ENCODE measurements around the gene CMPK2.

CMPK2 gene

GRCh38 chr2:6800553-6800952, 65.2 kb downstream of the CMPK2 start:
- DNase-seq, result no peak

Measured in NCI-H524 (cell line).